A549 (cell line): ENCODE results near the gene LPIN3. TPM values are rescaled to one million over a fixed set of nuclear protein-coding genes. Genes with fewer than 3 reads are reported as not detected.

ENCODE experiments used
- ATAC-seq, 2 experiments: fragments of 200-7000 bp in 1 of 2; fragments of >200 bp in 1 of 2; cut with Nextera tagmentation in 1 of 2; cut with Tn5 transposase in 1 of 2; 3 replicates each; pipeline versions ENCODE4 v1.8.0 to v1.9.1; 2018 to 2020; ENCODE audit warnings: mild to moderate bottlenecking in 1 of 2, moderate library complexity in 1 of 2
- CTCF ChIA-PET: fragments of 300-600 bp; sonication (Branson Sonifier 250); formaldehyde crosslinking; extraction: SDS; loops from one replicate; lab custom pipeline; 2021; ENCODE audit warnings: antibody characterized with exemption, inconsistent platforms; lab: Yijun Ruan, JAX
- POLR2A ChIA-PET: fragments of 350-600 bp; formaldehyde crosslinking; extraction: SDS; loops from one replicate; lab custom pipeline; 2021; ENCODE audit warnings: antibody characterized with exemption, inconsistent platforms; lab: Yijun Ruan, JAX
- DNase-seq, 2 experiments: peaks; one replicate each; pipeline versions ENCODE4 v3.0.0 to v3.0.0-alpha.2; 2011 to 2016; ENCODE audit warnings: low read depth in 1 of 2, low spot score in 1 of 2
- FAIRE-seq: peaks from 2 replicates; lab custom pipeline; 2011; peaks lifted over from hg19 to GRCh38; lab: Jason Lieb, UNC
- H3K27ac ChIP-seq, 2 experiments: fragments of >200 bp; sonication (Bioruptor Twin); formaldehyde crosslinking; 3 replicates each; pipeline ENCODE4 v1.5.1; 2016 to 2017
- H3K4me1 ChIP-seq: fragments of >200 bp; sonication (Bioruptor Twin); formaldehyde crosslinking; 3 replicates; pipeline ENCODE4 v1.6.1; 2016
- H3K4me2 ChIP-seq: fragments of >200 bp; sonication (Bioruptor Twin); formaldehyde crosslinking; 3 replicates; pipeline ENCODE4 v1.6.1; 2016
- H3K4me3 ChIP-seq: fragments of >200 bp; sonication (Bioruptor Twin); formaldehyde crosslinking; 3 replicates; pipeline ENCODE4 v1.5.1; 2016
- H3K9me3 ChIP-seq: fragments of >200 bp; sonication (Bioruptor Twin); formaldehyde crosslinking; 3 replicates; pipeline ENCODE4 v1.6.1; 2016
- BCL3 ChIP-seq: fragments of >200 bp; sonication (Bioruptor Twin); formaldehyde crosslinking; IDR thresholded peaks from 3 replicates; pipeline ENCODE4 v1.6.1; 2016
- CBX2 ChIP-seq: fragments of 200-600 bp; sonication (generic); IDR thresholded peaks from 2 replicates; pipeline ENCODE4 v1.6.1; 2016; ENCODE audit warnings: low read depth, mild to moderate bottlenecking, borderline replicate concordance
- CEBPB ChIP-seq, 2 experiments: fragments of >200 bp in 1 of 2; sonication (Bioruptor Twin) in 1 of 2; formaldehyde crosslinking in 1 of 2; IDR thresholded peaks; 2 replicates each; pipeline ENCODE4 v1.6.1; 2012 to 2016
- CHD2 ChIP-seq: fragments of 150-350 bp; IDR thresholded peaks from 2 replicates; pipeline ENCODE4 v1.6.1; 2014; ENCODE audit warnings: low read length; ENCODE audit not compliant: partially characterized antibody
- EHMT2 ChIP-seq: fragments of 200-600 bp; sonication (generic); IDR thresholded peaks from 2 replicates; pipeline ENCODE4 v1.6.1; 2016; ENCODE audit warnings: antibody characterized with exemption, low read depth, mild to moderate bottlenecking, moderate library complexity
- HES2 ChIP-seq: fragments of >200 bp; sonication (Bioruptor Twin); formaldehyde crosslinking; IDR thresholded peaks from 2 replicates; pipeline ENCODE4 v1.6.1; 2016
- HEYL ChIP-seq: fragments of 250-450 bp; sonication (Bioruptor Pico); IDR thresholded peaks from 2 replicates; pipeline ENCODE4 v1.8.0; 2021; ENCODE audit warnings: mild to moderate bottlenecking, moderate library complexity
- JUNB ChIP-seq: fragments of >200 bp; sonication (Bioruptor Twin); formaldehyde crosslinking; IDR thresholded peaks from 2 replicates; pipeline ENCODE4 v1.6.1; 2016
- KDM1A ChIP-seq: fragments of 200-600 bp; sonication (generic); IDR thresholded peaks from 2 replicates; pipeline ENCODE4 v1.6.1; 2016; ENCODE audit warnings: low read depth, mild to moderate bottlenecking
- MAX ChIP-seq: IDR thresholded peaks from 2 replicates; pipeline ENCODE4 v1.6.1; 2012
- MYC ChIP-seq: IDR thresholded peaks from 2 replicates; pipeline ENCODE4 v1.6.1; 2012; ENCODE audit warnings: mild to moderate bottlenecking, inconsistent platforms, low read length, improper control_type of control experiment, borderline replicate concordance
- PBX3 ChIP-seq: IDR thresholded peaks from 2 replicates; pipeline ENCODE4 v1.6.1; 2012
- PHF8 ChIP-seq: fragments of 200-600 bp; sonication (generic); IDR thresholded peaks from 2 replicates; pipeline ENCODE4 v1.6.1; 2016; ENCODE audit warnings: low read depth, mild to moderate bottlenecking, antibody characterized with exemption, moderate library complexity, borderline replicate concordance
- RAD21 ChIP-seq, 2 experiments: fragments of >200 bp in 1 of 2; sonication (Bioruptor Twin) in 1 of 2; formaldehyde crosslinking in 1 of 2; IDR thresholded peaks in 1 of 2; conservative IDR thresholded peaks in 1 of 2; 2 replicates in 1 of 2; 3 replicates in 1 of 2; pipeline ENCODE4 v1.6.1; 2012 to 2018; ENCODE audit warnings: inconsistent platforms in 1 of 2
- SMC3 ChIP-seq: fragments of >200 bp; sonication (Bioruptor Twin); formaldehyde crosslinking; IDR thresholded peaks from 3 replicates; pipeline ENCODE4 v1.6.1; 2018; ENCODE audit warnings: inconsistent platforms
- TP53 ChIP-seq: fragments of 250-450 bp; sonication (Bioruptor Pico); IDR thresholded peaks from 2 replicates; pipeline ENCODE4 v1.5.0; 2021; ENCODE audit warnings: mild to moderate bottlenecking, moderate library complexity
- USF2 ChIP-seq: fragments of 450-650 bp; IDR thresholded peaks from 2 replicates; pipeline ENCODE4 v1.6.1; 2014; ENCODE audit warnings: antibody characterized with exemption
- ZNF302 ChIP-seq: fragments of 250-450 bp; sonication (Bioruptor Pico); IDR thresholded peaks from 2 replicates; pipeline ENCODE4 v1.9.0; 2021; ENCODE audit warnings: inconsistent platforms, mild to moderate bottlenecking, moderate library complexity
- WGBS: methylation state at CpG from one replicate; pipeline ENCODE4 v1.1.6; 2017; ENCODE audit errors: missing lambda C conversion rate; 5-methylcytosine and 5-hydroxymethylcytosine counted together
- polyA plus RNA-seq, 4 experiments: library from polyadenylated mRNA; depleted of rRNA in 3 of 4; stranded (reverse); fragments of >200 nt; fragmentation: RNase III in 1 of 4; extraction: RNeasy Plus Mini Kit Qiagen cat#74134 plus additional on column Dnase treatment in 1 of 4; gene quantifications; 2 replicates in 3 of 4; 3 replicates in 1 of 4; pipeline ENCODE4 v1.2.3, GENCODE V29; 2011 to 2017

Gene LPIN3
- polyA plus RNA-seq, 2 of the 4 experiments (the other 2 are of a cell fraction), result 6.3 to 14.4 TPM

GRCh38 chr20:41318271-41318649 lies 22.4 kb upstream of the LPIN3 start:
- H3K27ac ChIP-seq, result peak overlapping the region; percentile 74 to 87
- peaks cover 20% of the 10 kb centered on the region; the same call in 2 of the 3 replicates for H3K4me1 ChIP-seq
- CTCF ChIA-PET, result interaction anchor here (1.1 to 3.3 kb wide), 4 partner anchors 17 to 355 kb away, joined by 3 to 19 read pairs (median 4); partner anchors contain the start of gene LPIN3
- no peak for FAIRE-seq
- H3K9me3 ChIP-seq, result no peaks in the 10 kb centered on the region
- peak overlapping the region; percentile 73 for H3K4me3 ChIP-seq
- peak overlapping the region; percentile 81 for H3K4me2 ChIP-seq
- no peak for DNase-seq
- 17% methylated on average over 5 of the region's 5 CpGs for WGBS
- POLR2A ChIA-PET, result no interaction called here
- no peak for ATAC-seq
- no peak for TF ChIP-seq TP53 (CRISPR knock-in tag)
- TF ChIP-seq ZNF302 (CRISPR knock-in tag), result no peak
- no peak for TF ChIP-seq JUNB
- TF ChIP-seq KDM1A, result no peak
- no peak for TF ChIP-seq PHF8
- no peak for TF ChIP-seq PBX3
- no peak for TF ChIP-seq MYC
- TF ChIP-seq BCL3, result no peak

- Histone ChIP-seq H3K4me3 (no peak overlapping the region), H3K9me3 (no peaks in the 10 kb centered on the region), H3K27ac (no peak overlapping the region), H3K4me1 (peaks cover 20% of the 10 kb centered on the region; the same call in 2 of the 3 replicates), H3K4me2 (no peak overlapping the region)
- no peak for DNase-seq
- TF ChIP-seq HEYL (CRISPR knock-in tag) (no peak), CEBPB (IDR thresholded peaks at IDR 0.05) (no peak), SMC3 (no peak), USF2 (no peak), HES2 (no peak), CHD2 (no peak), MAX (no peak)
- FAIRE-seq, result no peak
- ChIA-PET CTCF (interaction anchor here (2.1 to 4.5 kb wide), 3 partner anchors 20 to 185 kb away, joined by 7 to 31 read pairs (median 12); partner anchors contain the start of gene LPIN3), POLR2A (no interaction called here)
- no peak for ATAC-seq
Measured at GRCh38 chr20:41320441-41320840, 20.2 kb upstream of the LPIN3 start.

- H3K9me3 ChIP-seq, result no peaks in the 10 kb centered on the region
- WGBS, result 95% methylated on average over 1 of the region's 1 CpG
- peaks cover 18% of the 10 kb centered on the region; the same call in 2 of the 3 replicates for H3K4me1 ChIP-seq
- TF ChIP-seq RAD21 (conservative IDR thresholded peaks at IDR 0.05 in 1 of 2, IDR thresholded peaks at IDR 0.05 in 1 of 2) (no peak), EHMT2 (no peak), TP53 (CRISPR knock-in tag) (no peak), MYC (no peak), CBX2 (no peak), KDM1A (no peak), CEBPB (IDR thresholded peaks at IDR 0.05) (no peak), HEYL (CRISPR knock-in tag) (no peak)
- FAIRE-seq (no peak), DNase-seq (no peak), ATAC-seq (no peak)
- H3K4me3 ChIP-seq, result no peak overlapping the region
- POLR2A ChIA-PET, result no interaction called here
- CTCF ChIA-PET, result interaction anchor here (2.1 to 4.5 kb wide), 3 partner anchors 19 to 186 kb away, joined by 7 to 31 read pairs (median 12); partner anchors contain the start of gene LPIN3
- no peak overlapping the region; a peak in 1 of 6 replicates for H3K27ac ChIP-seq
- no peak overlapping the region for H3K4me2 ChIP-seq
Measured at GRCh38 chr20:41320976-41321375, 19.6 kb upstream of the LPIN3 start.
